Measurements from ENCODE around the gene SH3BP4. TPM values are rescaled to one million over a fixed set of nuclear protein-coding genes. Genes with fewer than 3 reads are reported as not detected.
A peak's percentile ranks its signal among the peaks of the same experiment; 100 is the strongest.

Gene SH3BP4
- total and polyA plus RNA-seq, 2 of the 13 experiments (the other 11 are each of a cell fraction or from before 2014, with no cell fraction given) = 34.6 to 99.1 TPM

DNA sequence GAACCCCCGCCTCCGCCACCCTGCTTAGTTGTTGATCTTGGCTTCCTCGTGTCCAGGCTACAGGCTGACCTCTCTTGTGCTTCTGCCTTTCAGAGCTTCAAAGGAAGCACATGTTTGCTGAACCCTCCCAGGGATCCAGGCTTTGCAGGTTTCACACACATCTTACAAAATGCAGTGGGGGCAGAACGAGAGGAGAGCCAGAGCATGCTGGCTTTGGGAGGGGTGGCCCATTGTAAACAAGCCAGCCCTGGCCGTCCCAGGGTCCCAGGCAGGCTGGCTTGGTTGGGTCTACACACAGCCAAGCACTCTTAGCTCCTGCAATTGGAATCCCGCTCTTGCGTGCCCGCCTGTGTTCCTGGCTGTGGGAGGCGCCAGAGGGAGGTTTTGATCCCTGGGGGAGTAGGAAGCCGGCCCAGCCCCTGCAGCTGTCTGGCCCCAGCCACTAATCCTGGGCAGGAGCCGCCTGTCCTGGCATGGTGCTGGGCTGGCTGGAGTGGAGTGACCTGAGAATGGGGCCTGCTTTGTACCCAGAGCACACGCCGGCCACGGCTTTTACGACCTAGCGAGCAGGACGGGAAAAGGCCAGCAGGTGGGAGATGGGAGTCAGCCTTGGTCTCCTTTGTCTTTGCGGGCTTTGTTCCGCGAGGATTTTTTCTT is 53.9 kb downstream of the SH3BP4 start (continued):
- TF ChIP-seq PRDM10 (CRISPR knock-in tag; IDR thresholded peaks at IDR 0.05; ENCODE audit: low read depth) = peak; percentile 95
- peak; percentile 38; the same call in 1 of the 2 replicates for TF ChIP-seq ZNF17 (CRISPR knock-in tag; IDR thresholded peaks at IDR 0.05)
- peak; percentile 75 for TF ChIP-seq SIN3A (IDR thresholded peaks at IDR 0.05; ENCODE audit: borderline replicate concordance, low read depth, low read length)
- TF ChIP-seq TBP (CRISPR knock-in tag; IDR thresholded peaks at IDR 0.05) = no peak
- peak; percentile 91; the same call in 1 of the 2 replicates for TF ChIP-seq MEF2D (CRISPR knock-in tag; IDR thresholded peaks at IDR 0.05)
- no peak for TF ChIP-seq SMARCC2 (IDR thresholded peaks at IDR 0.05)
- TF ChIP-seq KDM1A (CRISPR knock-in tag; IDR thresholded peaks at IDR 0.05) = peak; percentile 91
- TF ChIP-seq, protein P1, sequence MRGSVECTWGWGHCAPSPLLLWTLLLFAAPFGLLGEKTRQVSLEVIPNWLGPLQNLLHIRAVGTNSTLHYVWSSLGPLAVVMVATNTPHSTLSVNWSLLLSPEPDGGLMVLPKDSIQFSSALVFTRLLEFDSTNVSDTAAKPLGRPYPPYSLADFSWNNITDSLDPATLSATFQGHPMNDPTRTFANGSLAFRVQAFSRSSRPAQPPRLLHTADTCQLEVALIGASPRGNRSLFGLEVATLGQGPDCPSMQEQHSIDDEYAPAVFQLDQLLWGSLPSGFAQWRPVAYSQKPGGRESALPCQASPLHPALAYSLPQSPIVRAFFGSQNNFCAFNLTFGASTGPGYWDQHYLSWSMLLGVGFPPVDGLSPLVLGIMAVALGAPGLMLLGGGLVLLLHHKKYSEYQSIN (CRISPR knock-in tag; IDR thresholded peaks at IDR 0.05; ENCODE audit: borderline replicate concordance) = no peak
- TF ChIP-seq ZNF83 (CRISPR knock-in tag; IDR thresholded peaks at IDR 0.05; ENCODE audit: borderline replicate concordance) = no peak
- TF ChIP-seq ZNF691 (CRISPR knock-in tag; IDR thresholded peaks at IDR 0.05; ENCODE audit: borderline replicate concordance, low read depth) = peak; percentile 91; the same call in 1 of the 2 replicates
- peak; percentile 79 for TF ChIP-seq ZNF343 (CRISPR knock-in tag; IDR thresholded peaks at IDR 0.05)
- peak; percentile 92 for TF ChIP-seq BCL6 (CRISPR knock-in tag; IDR thresholded peaks at IDR 0.05)
- no peak for TF ChIP-seq LBX2 (CRISPR knock-in tag; IDR thresholded peaks at IDR 0.05; ENCODE audit: borderline replicate concordance)
- TF ChIP-seq ELF3 (CRISPR knock-in tag; IDR thresholded peaks at IDR 0.05) = peak; percentile 94
- peak; percentile 84 for TF ChIP-seq ZNF615 (CRISPR knock-in tag; IDR thresholded peaks at IDR 0.05; ENCODE audit: borderline replicate concordance)
- no peak for TF ChIP-seq MBD4 (IDR thresholded peaks at IDR 0.05; ENCODE audit: borderline replicate concordance, low read length)
- TF ChIP-seq ZBTB7A (CRISPR knock-in tag; IDR thresholded peaks at IDR 0.05) = 0 out of 2 replicates have a peak, but pooled peaks have one; percentile 76
- TF ChIP-seq, protein P2, sequence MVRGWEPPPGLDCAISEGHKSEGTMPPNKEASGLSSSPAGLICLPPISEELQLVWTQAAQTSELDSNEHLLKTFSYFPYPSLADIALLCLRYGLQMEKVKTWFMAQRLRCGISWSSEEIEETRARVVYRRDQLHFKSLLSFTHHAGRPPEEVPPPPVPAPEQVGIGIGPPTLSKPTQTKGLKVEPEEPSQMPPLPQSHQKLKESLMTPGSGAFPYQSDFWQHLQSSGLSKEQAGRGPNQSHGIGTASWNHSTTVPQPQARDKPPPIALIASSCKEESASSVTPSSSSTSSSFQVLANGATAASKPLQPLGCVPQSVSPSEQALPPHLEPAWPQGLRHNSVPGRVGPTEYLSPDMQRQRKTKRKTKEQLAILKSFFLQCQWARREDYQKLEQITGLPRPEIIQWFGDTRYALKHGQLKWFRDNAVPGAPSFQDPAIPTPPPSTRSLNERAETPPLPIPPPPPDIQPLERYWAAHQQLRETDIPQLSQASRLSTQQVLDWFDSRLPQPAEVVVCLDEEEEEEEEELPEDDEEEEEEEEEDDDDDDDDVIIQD (CRISPR knock-in tag; IDR thresholded peaks at IDR 0.05; ENCODE audit: low read depth) = peak; percentile 72; the same call in 1 of the 2 replicates
- TF ChIP-seq, protein P3, sequence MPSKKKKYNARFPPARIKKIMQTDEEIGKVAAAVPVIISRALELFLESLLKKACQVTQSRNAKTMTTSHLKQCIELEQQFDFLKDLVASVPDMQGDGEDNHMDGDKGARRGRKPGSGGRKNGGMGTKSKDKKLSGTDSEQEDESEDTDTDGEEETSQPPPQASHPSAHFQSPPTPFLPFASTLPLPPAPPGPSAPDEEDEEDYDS (CRISPR knock-in tag; IDR thresholded peaks at IDR 0.05) = peak; percentile 79
- no peak for TF ChIP-seq POLR2AphosphoS2 (IDR thresholded peaks at IDR 0.05; ENCODE audit: low read depth, low read length)
- no peak; the same call in 1 of the 2 replicates for TF ChIP-seq NFIC (IDR thresholded peaks at IDR 0.05; ENCODE audit: low read length)
- TF ChIP-seq ZNF614 (CRISPR knock-in tag; IDR thresholded peaks at IDR 0.05; ENCODE audit: borderline replicate concordance) = peak; percentile 97
- no peak for TF ChIP-seq SETDB1 (CRISPR knock-in tag; IDR thresholded peaks at IDR 0.05; ENCODE audit: borderline replicate concordance)

All from HepG2 (cell line).